Activated gamma-delta T cell treated with Interleukin-2 at 50 U/mL for 16 hours (primary cell): Measurements from ENCODE around the gene JADE3.
"Not testable (repeated sequence)": the region's sequence is repeated elsewhere in the genome, so short reads cannot be mapped to it uniquely, and the experiment has no call there.

Experiments
- DNase-seq: peaks from one replicate; pipeline ENCODE4 v3.0.0-alpha.2; 2020

The JADE3 gene

DNA sequence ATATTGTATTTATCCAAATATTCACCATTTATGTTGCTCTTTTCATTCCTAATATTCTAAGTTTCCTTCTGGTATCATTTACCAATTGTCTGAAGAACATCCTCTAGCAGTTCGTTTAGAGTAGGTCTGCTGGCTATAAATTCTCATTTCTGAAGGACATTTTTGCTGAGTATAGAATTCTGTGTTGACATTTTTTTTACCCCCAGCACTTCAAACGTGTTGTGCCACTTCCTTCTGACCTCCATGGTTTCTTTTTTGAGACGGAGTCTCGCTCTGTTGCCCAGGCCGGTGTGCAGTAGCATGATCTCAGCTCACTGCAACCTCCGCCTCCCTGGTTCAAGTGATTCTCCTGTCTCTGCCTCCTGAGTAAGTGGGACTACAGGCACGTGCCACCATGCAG, 26.4 kb downstream of the JADE3 start:
- no peak for DNase-seq

- DNase-seq, result no peak
Observed at GRCh38 chrX:46941341-46941740, 29.1 kb downstream of the JADE3 start.

DNA sequence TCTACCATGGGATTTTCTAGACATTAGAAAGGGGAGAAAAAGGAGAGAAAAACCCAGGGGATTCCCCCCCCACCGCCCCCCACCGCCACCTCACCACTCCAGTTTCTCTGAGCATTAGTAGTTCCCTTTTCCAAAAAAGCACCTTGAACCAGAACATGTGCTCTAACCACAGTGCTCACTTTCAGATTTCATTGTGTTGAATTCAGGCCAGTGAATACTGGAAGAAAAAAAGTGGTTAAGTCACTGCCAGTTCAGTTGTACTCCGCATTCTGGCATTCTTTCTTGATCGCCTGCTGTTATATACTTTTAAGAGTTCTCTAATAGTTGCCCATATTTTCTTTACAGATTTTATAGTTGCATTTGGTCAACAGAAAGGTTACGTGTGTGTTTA, 40.9 kb downstream of the JADE3 start:
- DNase-seq, result no peak

DNA sequence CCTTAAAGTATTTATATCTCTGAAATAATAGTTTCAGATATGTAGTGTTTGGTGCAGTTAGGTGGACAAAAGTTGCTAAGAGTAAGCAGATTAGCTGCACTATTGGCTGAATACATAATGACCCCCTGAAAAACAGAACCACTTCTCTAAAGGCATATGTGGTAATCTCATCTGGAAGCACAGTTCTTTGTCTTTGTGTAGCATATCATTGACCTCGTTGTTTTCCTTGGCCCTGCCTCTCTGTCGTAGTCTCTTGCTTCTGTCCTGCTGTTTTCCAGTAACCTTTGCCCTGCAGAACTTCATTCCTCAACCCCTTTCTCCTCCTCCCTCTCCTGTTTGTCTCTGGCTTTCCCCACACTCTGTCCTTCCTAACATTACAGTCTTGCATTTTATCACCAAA, 41.4 kb downstream of the JADE3 start:
- no peak for DNase-seq

- DNase-seq, result no peak
Observed at GRCh38 chrX:46954716-46955115, 42.5 kb downstream of the JADE3 start.

DNA sequence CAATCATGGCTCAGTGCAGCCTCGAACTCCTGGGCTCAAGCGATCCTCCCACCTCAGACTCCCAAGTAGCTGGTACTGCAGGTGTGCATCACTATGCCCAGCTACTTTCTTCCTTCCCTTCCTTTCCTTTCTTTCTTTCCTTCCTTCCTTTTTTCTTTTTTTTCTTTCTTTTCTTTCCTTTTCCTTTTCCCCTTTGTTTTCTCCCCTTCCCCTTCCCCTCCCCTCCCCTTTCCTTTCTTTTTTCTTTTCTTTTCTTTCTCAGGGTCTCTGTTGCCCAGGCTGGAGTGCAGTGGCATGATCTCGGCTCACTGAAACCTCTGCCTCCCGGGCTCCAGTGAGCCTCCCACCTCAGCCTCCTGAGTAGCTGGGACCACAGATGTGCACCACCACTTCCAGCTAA, 44.4 kb downstream of the JADE3 start:
- DNase-seq, result not testable (repeated sequence)

DNA sequence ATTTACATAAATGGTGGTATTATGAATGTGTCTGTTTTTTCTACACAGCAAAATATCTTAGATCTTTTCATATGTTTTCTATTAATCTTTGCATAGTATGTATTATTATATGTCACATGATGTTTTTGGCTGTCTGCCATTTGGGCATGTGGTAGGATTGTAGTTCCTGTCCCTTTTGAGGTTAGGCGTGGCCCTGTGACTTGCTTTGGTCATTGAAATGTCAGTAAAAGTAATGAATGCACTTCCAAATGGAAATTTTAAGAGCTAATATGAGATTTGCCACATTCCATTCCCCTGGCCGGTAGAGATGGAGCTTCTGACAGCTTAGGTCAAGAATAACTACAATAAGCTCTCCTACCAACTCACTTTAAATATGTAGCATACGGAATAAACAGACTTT, 45.1 kb downstream of the JADE3 start:
- no peak for DNase-seq

DNA sequence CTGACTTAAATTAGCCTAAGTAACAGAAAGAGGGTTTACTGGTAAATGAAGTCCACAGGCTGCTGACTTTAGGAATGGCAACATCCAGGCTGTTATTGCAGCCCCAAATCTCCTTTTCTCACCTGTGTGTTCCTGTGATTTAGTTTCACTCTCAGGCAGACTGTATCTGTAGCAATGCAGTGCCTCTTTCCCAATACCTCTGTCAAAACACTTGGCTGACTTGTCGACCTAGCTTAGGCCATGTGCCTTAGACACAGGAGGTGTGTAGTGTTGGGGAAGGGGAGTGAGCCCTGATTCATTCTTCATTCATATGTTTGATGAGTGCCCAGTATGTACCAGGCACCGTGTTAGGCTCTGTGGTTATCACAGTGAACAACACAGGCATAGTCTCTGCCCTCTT, 46.9 kb downstream of the JADE3 start:
- DNase-seq, result no peak

DNA sequence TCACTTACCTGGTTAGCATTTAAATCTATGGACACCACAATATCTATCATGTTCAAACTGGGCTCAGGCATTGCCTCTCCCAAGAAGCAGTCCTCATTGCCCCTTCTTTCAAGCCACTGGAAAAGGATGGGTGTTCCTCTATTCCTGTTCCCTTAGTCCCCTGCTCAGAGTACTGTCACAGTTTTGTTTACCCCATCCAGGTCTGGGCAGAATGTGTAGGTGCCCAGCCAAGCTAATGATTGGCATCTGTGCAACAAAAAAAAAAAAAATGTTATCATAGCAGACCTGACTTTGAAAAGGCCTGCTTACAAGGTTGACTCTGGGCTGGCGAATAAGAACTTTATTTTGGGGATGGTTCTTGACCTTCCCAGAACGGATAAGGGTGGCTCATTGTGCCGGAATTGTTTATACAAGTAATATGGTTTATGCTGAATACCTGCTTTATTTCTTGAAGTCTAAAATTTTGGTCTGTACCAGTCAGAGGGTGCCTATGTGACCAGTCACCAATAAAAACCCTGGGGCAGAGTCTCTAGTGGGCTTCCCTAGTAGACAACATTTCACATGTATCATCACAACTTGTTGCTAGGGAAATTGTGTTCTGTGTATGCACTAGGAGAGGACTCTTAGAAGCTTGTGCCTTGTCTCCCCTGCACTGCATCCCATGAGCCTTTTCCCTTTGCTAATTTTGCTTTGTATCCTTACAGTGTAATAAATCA, 47.9 kb downstream of the JADE3 start:
- no peak for DNase-seq

- DNase-seq, result no peak
Observed at GRCh38 chrX:46961097-46961496, 48.9 kb downstream of the JADE3 start.

- no peak for DNase-seq
Observed at GRCh38 chrX:46961574-46962283, 49.5 kb downstream of the JADE3 start.

- no peak for DNase-seq
Observed at GRCh38 chrX:46965125-46965758, 53.0 kb downstream of the JADE3 start.

- DNase-seq, result no peak
Observed at GRCh38 chrX:46967547-46967946, 55.3 kb downstream of the JADE3 start.

GRCh38 chrX:46977046-46977445, 64.8 kb downstream of the JADE3 start:
- DNase-seq, result not testable (repeated sequence)

GRCh38 chrX:46978341-46979291, 66.4 kb downstream of the JADE3 start:
- peak; percentile 70 for DNase-seq

- DNase-seq, result no peak
Observed at GRCh38 chrX:46984705-46985104, 72.5 kb downstream of the JADE3 start.

DNA sequence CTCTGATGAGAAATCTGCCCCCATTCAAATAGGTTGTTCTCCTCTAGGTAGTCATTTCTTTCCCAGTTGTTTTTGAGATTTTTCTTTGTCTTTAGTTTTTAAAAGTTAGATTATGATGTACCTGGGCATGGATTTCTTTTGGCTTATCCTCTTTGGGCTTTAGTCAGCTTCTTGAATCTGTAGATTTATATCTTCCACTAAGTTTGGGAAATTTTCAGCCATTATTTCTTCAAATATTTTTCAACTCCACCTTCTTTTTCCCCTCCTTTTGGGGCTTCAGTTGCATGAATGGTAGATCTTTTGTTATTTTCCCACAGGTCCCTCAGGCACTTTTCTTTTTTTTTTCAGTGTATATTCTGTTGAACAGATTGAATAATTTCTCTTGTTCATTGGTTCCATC, 77.3 kb downstream of the JADE3 start:
- DNase-seq, result no peak

DNA sequence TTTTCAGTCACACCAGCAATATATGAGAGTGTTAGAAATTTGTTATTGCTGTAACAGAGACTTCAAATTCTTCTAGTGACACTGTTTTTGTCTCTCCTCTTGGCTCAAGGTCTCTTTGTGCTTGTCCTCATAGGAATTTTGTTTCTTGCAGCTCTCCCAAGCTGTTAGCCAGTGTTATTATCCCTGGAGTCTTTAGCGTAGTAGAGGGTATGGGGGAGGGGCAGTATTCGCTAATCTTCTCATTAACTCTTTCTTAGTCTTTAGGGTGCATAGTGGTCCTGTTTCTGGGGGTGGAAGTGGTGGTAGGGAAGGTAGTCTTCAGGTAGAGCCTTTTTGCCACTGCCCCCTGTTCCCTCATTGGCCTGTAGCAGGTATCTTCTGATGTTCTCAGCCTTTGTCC, 79.4 kb downstream of the JADE3 start:
- no peak for DNase-seq

DNA sequence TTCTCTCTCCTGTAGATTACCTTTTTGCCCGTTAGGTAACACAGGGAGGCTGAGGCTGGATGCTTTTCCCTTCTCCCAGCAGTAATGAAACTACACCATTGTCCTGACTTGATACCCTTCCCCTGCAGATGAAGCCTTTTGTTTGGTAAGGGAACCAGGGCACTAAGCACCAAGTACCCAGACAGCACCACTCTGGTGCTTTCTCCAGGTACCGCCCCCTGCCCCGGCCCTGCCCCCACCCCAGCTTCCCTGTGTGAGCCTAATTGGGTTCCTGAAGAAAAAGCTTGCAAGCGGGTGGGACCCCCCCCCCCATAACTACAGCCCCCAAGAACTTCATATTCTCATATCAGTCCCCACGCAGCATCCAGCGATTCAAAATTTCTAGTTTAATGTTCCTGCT, 79.8 kb downstream of the JADE3 start:
- no peak for DNase-seq

GRCh38 chrX:46994096-46994495, 81.9 kb downstream of the JADE3 start:
- DNase-seq, result no peak

- DNase-seq, result no peak
Observed at GRCh38 chrX:47012131-47012530, 99.9 kb downstream of the JADE3 start.

DNA sequence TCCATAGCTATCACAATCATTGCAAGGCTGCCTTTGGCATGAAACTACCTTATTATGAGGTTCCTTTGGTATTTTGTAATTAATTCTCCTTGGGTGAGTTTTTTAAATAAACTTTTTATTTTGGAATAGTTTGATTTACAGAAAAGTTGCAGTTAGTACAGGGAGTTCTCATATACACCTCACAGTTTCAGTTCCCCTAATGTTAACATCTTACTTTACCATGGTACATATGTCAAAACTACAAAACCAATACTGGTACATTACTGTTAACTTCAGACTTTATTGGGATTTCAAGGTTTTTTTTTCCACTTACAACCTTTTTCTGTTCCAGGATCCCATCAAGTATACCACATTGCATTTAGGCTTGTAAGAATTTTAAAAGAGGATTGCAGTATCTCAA, 114.0 kb downstream of the JADE3 start:
- DNase-seq, result no peak

DNA sequence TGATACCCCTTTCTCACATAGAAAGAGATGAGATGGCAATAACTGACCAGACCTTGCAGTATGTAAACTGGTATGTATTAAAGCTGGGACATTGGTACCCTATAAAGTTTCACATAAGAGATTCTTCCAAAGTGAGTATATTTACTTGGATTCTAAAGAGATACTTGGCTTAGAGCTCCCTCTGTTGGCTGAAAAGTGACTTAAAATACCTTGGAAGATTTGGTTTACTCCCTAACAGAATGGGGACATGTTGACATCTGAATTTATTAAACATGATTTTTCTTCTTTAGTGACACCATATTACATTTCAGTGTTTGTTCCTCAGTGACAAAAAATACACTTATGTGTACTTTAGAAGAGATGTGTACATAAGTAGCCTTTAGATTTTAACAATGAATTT, 118.1 kb downstream of the JADE3 start:
- no peak for DNase-seq
